Mesangial cell (primary cell): Measurements from ENCODE around the gene KRT27. TPM values are rescaled to one million over a fixed set of nuclear protein-coding genes. Genes with fewer than 3 reads are reported as not detected.

ENCODE experiments used
- total RNA-seq: library from RNA; depleted of rRNA; stranded (reverse); fragments of >200 nt; gene quantifications from 2 replicates; pipeline ENCODE4 v1.2.3, GENCODE V29; 2015

KRT27 gene
- 0.51 TPM in 1 of 2 replicates, not detected in the other for total RNA-seq

GRCh38 chr17:40782450-40782849, at the start of gene KRT27:
TSS of gene KRT27 (minus strand) at chr17:40782550. CDS start at chr17:40782493, 57 bp downstream.

GRCh38 chr17:40822132-40822812, 39.9 kb upstream of the KRT27 start, which contains the start of gene KRT10:
TSS of gene KRT10 (minus strand) at chr17:40822614. CDS start at chr17:40822585, 29 bp downstream.

GRCh38 chr17:40799859-40800258, 17.5 kb upstream of the KRT27 start, which contains the start of gene KRT28:
TSS of gene KRT28 (minus strand) at chr17:40799959. CDS start at chr17:40799893, 66 bp downstream.

GRCh38 chr17:40772101-40772500, 10.2 kb downstream of the KRT27 start, which contains the start of gene KRT26:
TSS of gene KRT26 (minus strand) at chr17:40772201. CDS start at chr17:40772113, 88 bp downstream.

GRCh38 chr17:40755231-40755630, 27.1 kb downstream of the KRT27 start, which contains the start of gene KRT25:
TSS of gene KRT25 (minus strand) at chr17:40755331. CDS start at chr17:40755271, 60 bp downstream.

Other genes with a start within 250 kb of the KRT27 start
- gene CCR7, start 217.1 kb downstream of the KRT27 start, total RNA-seq = 0.13 TPM in 1 of 2 replicates, not detected in the other
- 63.4 and 96.1 TPM in 2 replicates for gene SMARCE1, start 134.7 kb downstream of the KRT27 start, total RNA-seq
- 0.16 and 1.3 TPM in 2 replicates for gene KRT222, start 117.4 kb downstream of the KRT27 start, total RNA-seq
- gene KRT24, start 78.8 kb downstream of the KRT27 start, total RNA-seq = not detected in 2 replicates
- gene KRT25, start 27.2 kb downstream of the KRT27 start, total RNA-seq = not detected in 2 replicates
- not detected in 2 replicates for gene KRT26, start 10.3 kb downstream of the KRT27 start, total RNA-seq
- gene KRT28, start 17.4 kb upstream of the KRT27 start, total RNA-seq = 0.51 TPM in 1 of 2 replicates, not detected in the other
- 10.3 and 49.9 TPM in 2 replicates for gene KRT10, start 40.1 kb upstream of the KRT27 start, total RNA-seq
- gene KRT12, start 84.7 kb upstream of the KRT27 start, total RNA-seq = 0.13 TPM in 1 of 2 replicates, not detected in the other
- under 0.01 TPM in 1 of 2 replicates, not detected in the other for gene KRT20, start 102.7 kb upstream of the KRT27 start, total RNA-seq
- gene KRT23, start 155.1 kb upstream of the KRT27 start, total RNA-seq = 0.76 TPM in 1 of 2 replicates, not detected in the other
- not detected in 2 replicates for gene KRT39, start 184.4 kb upstream of the KRT27 start, total RNA-seq
- not detected in 2 replicates for gene KRT40, start 201.8 kb upstream of the KRT27 start, total RNA-seq
- gene KRTAP3-3, start 211.6 kb upstream of the KRT27 start, total RNA-seq = not detected in 2 replicates
- gene KRTAP3-2, start 217.4 kb upstream of the KRT27 start, total RNA-seq = not detected in 2 replicates
- not detected in 2 replicates for gene KRTAP3-1, start 226.6 kb upstream of the KRT27 start, total RNA-seq
- not detected in 2 replicates for gene KRTAP1-5, start 244.7 kb upstream of the KRT27 start, total RNA-seq
- not detected in 2 replicates for gene KRTAP1-4, start 247.6 kb upstream of the KRT27 start, total RNA-seq